ENCODE measurements around the gene CDK14. TPM values are rescaled to one million over a fixed set of nuclear protein-coding genes. Genes with fewer than 3 reads are reported as not detected.

The CDK14 gene
- total RNA-seq, 1 donor from 2014 or later: 58.6 TPM

- Histone ChIP-seq H3K36me3 (no peaks in the 10 kb centered on the region), H3K4me1 (peaks cover 38% of the 10 kb centered on the region), H3K9me3 (no peaks in the 10 kb centered on the region), H3K4me3 (peak overlapping the region; percentile 83), H3K27me3 (ENCODE audit: low read depth) (no peaks in the 10 kb centered on the region), H3K27ac (peak overlapping the region; percentile 87)
- intact Hi-C loops (cut with DNase I): no loop called here
- TF ChIP-seq CTCF (IDR thresholded peaks at IDR 0.05): no peak
- ATAC-seq (peak; percentile 12 to 23), DNase-seq (no peak)
Observed at GRCh38 chr7:90596671-90597562, 796 bp downstream of the CDK14 start.

- TF ChIP-seq CTCF (IDR thresholded peaks at IDR 0.05): no peak
- H3K4me3 ChIP-seq: peak overlapping the region; percentile 83
- H3K4me1 ChIP-seq: peaks cover 38% of the 10 kb centered on the region
- DNase-seq (no peak), ATAC-seq (no peak)
- intact Hi-C loops (cut with DNase I): no loop called here
- no peaks in the 10 kb centered on the region for H3K9me3 ChIP-seq
- H3K27me3 ChIP-seq (ENCODE audit: low read depth): no peaks in the 10 kb centered on the region
- H3K27ac ChIP-seq: no peak overlapping the region
- H3K36me3 ChIP-seq: no peaks in the 10 kb centered on the region
Observed at GRCh38 chr7:90597563-90598253, 1.6 kb downstream of the CDK14 start.

- H3K36me3 ChIP-seq: no peaks in the 10 kb centered on the region
- H3K4me3 ChIP-seq: no peak overlapping the region
- H3K27ac ChIP-seq: no peak overlapping the region
- DNase-seq: no peak
- H3K27me3 ChIP-seq (ENCODE audit: low read depth): no peaks in the 10 kb centered on the region
- intact Hi-C loops (cut with DNase I): no loop called here
- peaks cover 38% of the 10 kb centered on the region for H3K4me1 ChIP-seq
- no peak for TF ChIP-seq CTCF (IDR thresholded peaks at IDR 0.05)
- ATAC-seq: no peak
- no peaks in the 10 kb centered on the region for H3K9me3 ChIP-seq
Observed at GRCh38 chr7:90599038-90599437, 2.9 kb downstream of the CDK14 start.

GRCh38 chr7:90599892-90600555 is 3.9 kb downstream of the CDK14 start:
- DNase-seq (no peak), ATAC-seq (peak in 1 of 2 donors; percentile 31)
- intact Hi-C loops (cut with DNase I): no loop called here
- Histone ChIP-seq H3K27me3 (ENCODE audit: low read depth) (no peaks in the 10 kb centered on the region), H3K36me3 (no peaks in the 10 kb centered on the region), H3K27ac (no peak overlapping the region), H3K4me3 (no peak overlapping the region), H3K9me3 (no peaks in the 10 kb centered on the region), H3K4me1 (peaks cover 32% of the 10 kb centered on the region)
- TF ChIP-seq CTCF (IDR thresholded peaks at IDR 0.05): no peak

GRCh38 chr7:90602303-90602702 is 6.2 kb downstream of the CDK14 start:
- H3K36me3 ChIP-seq: no peaks in the 10 kb centered on the region
- H3K9me3 ChIP-seq: no peaks in the 10 kb centered on the region
- no peak for ATAC-seq
- no peak overlapping the region for H3K27ac ChIP-seq
- no peak for TF ChIP-seq CTCF (IDR thresholded peaks at IDR 0.05)
- intact Hi-C loops (cut with DNase I): no loop called here
- H3K4me1 ChIP-seq: peaks cover 26% of the 10 kb centered on the region
- no peak overlapping the region for H3K4me3 ChIP-seq
- no peaks in the 10 kb centered on the region for H3K27me3 ChIP-seq (ENCODE audit: low read depth)
- no peak for DNase-seq

Data from lower lobe of right lung (tissue), 2 donors.